ENCODE measurements around the gene MRPL27.

The MRPL27 gene

DNA sequence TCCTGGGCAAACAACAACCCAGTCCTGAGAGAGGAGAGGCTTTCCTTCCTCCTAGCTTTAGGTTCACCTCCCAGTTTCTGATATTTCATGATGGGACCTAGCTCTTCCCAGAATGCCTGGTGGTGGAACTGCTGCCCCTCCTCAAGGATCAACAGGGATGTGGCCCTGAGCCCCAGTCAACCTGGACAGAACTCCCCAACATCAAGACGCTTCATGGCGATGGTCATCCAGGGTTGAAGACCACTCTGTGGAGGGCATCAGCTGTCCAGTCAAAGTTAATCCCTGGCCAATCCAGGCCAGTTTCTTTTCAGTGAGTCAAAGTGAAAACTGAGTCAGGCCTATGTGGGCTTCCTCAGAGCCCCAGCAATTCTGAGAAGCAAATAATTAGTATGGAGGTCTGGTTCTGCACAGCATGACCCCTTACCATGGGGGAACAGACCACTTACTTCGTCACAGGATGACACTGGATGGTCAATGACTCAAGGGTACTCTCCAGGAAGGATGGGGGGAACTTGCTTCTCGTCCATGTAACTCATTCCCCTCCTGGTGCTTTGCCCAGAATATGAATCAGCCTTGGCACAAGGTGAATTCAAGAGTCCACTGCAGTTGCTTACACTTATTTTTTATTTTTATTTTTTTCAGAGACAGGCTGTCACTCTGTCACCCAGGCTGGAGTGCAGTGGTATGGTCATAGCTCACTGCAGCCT is 41.7 kb downstream of the MRPL27 start:
- no peak overlapping the region for H3K4me3 ChIP-seq (ENCODE audit: low read depth, low read length)
- no peak for DNase-seq (ENCODE audit: low read depth)
- TF ChIP-seq, protein P1, sequence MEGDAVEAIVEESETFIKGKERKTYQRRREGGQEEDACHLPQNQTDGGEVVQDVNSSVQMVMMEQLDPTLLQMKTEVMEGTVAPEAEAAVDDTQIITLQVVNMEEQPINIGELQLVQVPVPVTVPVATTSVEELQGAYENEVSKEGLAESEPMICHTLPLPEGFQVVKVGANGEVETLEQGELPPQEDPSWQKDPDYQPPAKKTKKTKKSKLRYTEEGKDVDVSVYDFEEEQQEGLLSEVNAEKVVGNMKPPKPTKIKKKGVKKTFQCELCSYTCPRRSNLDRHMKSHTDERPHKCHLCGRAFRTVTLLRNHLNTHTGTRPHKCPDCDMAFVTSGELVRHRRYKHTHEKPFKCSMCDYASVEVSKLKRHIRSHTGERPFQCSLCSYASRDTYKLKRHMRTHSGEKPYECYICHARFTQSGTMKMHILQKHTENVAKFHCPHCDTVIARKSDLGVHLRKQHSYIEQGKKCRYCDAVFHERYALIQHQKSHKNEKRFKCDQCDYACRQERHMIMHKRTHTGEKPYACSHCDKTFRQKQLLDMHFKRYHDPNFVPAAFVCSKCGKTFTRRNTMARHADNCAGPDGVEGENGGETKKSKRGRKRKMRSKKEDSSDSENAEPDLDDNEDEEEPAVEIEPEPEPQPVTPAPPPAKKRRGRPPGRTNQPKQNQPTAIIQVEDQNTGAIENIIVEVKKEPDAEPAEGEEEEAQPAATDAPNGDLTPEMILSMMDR (IDR thresholded peaks at IDR 0.05; ENCODE audit: control insufficient read depth, extremely low read depth, insufficient read depth): no peak

- no peak overlapping the region for H3K4me3 ChIP-seq (ENCODE audit: low read depth, low read length)
- no peak for DNase-seq (ENCODE audit: low read depth)
- TF ChIP-seq, protein P1 (IDR thresholded peaks at IDR 0.05; ENCODE audit: control insufficient read depth, extremely low read depth, insufficient read depth): no peak
These were observed 42.7 kb downstream of the MRPL27 start for GRCh38 chr17:50330151-50330775.

GRCh38 chr17:50329716-50330115 is 43.3 kb downstream of the MRPL27 start:
- no peak for DNase-seq (ENCODE audit: low read depth)
- no peak overlapping the region for H3K4me3 ChIP-seq (ENCODE audit: low read depth, low read length)
- TF ChIP-seq, protein P1 (IDR thresholded peaks at IDR 0.05; ENCODE audit: control insufficient read depth, extremely low read depth, insufficient read depth): no peak

- no peak for DNase-seq (ENCODE audit: low read depth)
These were observed 44.3 kb downstream of the MRPL27 start for GRCh38 chr17:50328363-50329325.

DNA sequence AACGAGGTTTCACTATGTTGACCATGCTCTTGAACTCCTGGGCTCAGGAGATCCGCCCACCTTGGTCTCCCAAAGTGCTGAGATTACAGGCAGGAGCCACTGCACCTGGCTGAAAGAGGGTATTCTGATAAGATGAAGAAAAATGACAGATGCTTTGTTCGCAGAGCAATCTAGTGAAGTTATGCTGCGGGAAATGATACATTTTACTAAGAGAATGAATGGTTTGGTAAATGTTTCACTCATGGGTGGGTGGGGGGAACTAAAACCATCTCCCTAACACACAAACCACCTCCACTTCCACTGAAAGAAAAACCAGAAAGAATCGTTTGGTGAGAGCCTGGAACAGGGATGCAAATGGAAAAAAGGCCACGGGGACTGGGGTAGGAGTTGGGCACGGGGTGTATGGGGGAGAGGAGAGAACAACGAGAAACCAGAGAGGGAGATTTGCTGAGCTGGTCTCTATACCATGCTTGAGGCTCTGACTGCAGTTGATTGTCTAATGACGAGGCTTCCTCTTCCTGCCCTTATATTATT is 46.1 kb downstream of the MRPL27 start:
- TF ChIP-seq, protein P1 (IDR thresholded peaks at IDR 0.05; ENCODE audit: control insufficient read depth, extremely low read depth, insufficient read depth): no peak
- H3K4me3 ChIP-seq (ENCODE audit: low read depth, low read length): no peak overlapping the region
- no peak for DNase-seq (ENCODE audit: low read depth)

More at GRCh38 chr17:50328363-50329325, 44.3 kb downstream of the MRPL27 start:
- no peak overlapping the region for H3K4me3 ChIP-seq (ENCODE audit: low read depth, low read length)
- TF ChIP-seq, protein P1 (IDR thresholded peaks at IDR 0.05; ENCODE audit: control insufficient read depth, extremely low read depth, insufficient read depth): no peak

- TF ChIP-seq, protein P1 (IDR thresholded peaks at IDR 0.05; ENCODE audit: control insufficient read depth, extremely low read depth, insufficient read depth): no peak
- no peak for DNase-seq (ENCODE audit: low read depth)
- H3K4me3 ChIP-seq (ENCODE audit: low read depth, low read length): no peak overlapping the region
These were observed 47.1 kb downstream of the MRPL27 start for GRCh38 chr17:50325906-50326305.
